ENCODE measurements around the gene CCL13.

CCL13 gene

DNA sequence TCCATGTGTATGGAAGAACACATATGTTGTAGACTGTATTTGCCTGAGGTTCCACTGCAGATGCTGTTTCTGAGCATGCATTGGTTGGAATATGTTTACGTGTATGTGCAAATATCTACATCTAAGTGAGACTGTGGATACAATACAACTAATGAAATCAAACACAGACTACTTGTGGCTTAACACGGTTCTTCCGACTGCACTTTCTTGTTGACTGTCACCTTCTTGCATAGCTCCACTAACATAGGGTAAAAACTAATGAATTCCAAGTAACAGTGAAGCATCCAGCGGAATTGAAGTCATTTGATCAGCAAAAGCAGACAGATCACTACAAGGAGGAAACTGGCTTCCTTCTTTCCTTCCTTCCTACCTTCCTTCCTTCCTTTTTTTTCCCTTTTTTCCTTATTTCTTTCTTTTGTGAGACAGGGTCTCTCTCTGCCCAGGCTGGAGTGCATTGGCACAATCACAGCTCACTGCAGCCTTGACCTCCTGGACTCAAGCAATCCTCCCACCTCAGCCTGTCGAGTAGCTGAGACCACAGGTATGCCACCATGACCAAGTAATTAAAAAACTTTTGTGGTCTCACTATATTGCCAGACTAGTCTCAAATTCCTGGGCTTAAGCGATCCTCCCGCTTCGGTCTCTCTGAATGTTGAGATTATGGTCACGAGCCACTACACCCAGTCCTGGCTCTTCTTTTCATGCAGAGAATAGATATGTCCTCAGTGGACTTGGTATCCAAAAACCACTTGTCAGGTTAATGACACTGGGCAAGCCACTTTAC lies 28.7 kb downstream of the CCL13 start:
- no peak for DNase-seq

DNA sequence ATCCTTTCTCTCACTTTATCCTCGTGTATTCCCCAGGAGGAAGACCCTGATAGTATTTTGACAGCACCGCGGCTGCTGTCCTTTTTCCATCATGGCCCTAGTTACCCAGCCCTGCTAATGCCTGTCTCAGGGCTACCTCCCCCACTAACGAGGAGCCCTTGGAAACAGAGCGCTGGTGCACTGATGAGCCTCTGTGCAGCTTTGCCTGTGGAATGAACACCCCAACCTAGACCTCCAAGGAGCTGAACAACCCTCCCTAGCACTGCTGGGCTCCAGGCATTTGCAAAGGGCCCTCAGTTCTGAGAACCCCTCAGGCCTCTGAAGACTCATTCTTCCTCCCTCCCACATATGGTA lies 30.0 kb downstream of the CCL13 start:
- no peak for DNase-seq

DNA sequence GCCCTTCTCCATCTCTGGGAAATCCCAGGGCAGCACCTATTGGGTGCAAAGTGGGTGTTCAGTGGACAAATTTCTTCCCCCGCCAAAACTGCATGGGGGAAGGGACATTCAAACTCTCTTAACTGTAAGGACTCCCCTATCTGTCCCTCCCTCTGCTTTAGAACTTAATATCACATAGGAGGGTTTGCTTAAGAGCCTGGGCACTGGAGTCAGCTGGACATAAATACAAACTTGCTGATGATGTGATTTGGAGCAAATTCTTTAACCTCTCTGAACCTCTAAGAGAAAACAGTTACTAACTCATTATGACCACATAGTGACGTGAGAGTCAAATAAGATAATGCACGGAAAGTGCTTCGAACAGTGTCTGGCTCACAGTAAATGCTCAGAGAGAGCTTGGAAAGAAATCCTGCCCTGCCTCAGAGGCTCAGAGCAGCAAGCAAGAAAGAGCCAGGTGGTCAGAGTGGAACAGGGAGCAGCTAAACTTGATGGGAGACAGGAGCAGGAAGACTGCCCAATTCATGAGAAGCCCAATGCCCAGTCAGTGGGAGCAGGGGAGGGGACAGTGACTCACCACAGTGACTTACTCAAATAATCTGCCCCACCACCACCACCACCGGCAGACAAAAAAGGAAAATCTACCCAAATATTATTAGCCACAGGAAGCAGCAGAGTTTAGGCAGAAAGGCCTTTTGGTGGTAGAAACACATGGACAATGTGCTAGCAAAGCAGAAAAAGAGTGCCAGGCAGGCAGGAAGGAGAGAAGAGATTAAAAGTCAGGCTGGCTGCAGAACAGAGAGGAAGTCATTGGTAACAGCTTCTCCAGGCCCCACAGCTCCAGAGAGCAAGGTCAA lies 30.6 kb downstream of the CCL13 start:
- no peak for DNase-seq

DNA sequence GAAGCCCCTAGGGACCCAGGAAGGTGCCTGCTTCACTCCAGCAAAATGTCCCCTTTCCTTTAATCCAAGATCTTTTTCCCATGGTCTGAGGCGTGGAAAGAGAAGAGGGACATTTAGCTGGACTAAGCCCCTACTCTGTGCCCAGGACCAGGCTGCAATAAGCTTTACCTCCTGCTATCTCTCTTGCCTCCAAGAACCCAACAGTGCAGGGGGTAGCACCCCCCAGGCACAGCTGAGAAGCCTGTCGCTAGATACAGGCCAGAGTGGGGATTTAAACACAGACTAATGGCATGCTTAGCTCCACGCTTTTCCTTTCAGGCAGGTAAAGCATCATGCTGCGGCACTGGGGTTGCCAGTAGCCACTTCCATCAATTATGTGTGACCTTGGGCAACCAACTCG lies 31.3 kb downstream of the CCL13 start:
- DNase-seq: no peak

DNA sequence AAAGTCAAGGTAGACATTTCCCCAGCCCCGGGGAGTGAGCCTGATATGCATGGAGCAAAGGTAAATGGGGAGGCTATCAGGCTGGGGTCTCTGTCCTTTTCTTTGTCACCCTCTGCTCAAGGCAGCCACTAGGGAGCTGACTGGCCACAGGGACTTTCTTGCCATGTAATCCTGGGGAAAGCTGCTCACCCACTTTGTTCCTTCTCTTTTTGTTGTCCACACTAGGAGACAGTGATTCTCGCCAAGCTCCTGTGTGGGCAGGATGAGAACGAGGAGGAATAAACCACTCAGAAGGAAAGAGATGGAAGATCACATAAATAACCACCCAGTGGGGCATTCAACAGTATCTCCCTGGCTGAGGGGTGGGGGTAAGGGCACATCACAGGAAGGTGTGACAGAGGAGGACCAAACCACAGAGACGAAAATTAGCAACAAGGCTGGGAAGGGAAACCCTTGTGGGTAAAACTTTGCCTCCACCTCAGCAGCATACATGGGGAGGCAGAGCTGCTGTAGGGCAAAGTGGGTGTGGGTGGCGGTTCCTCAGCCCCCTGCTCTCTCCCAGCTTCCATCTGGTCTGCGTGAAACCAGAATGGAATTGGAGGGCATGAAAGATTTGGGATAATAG lies 33.0 kb downstream of the CCL13 start:
- DNase-seq: no peak

DNA sequence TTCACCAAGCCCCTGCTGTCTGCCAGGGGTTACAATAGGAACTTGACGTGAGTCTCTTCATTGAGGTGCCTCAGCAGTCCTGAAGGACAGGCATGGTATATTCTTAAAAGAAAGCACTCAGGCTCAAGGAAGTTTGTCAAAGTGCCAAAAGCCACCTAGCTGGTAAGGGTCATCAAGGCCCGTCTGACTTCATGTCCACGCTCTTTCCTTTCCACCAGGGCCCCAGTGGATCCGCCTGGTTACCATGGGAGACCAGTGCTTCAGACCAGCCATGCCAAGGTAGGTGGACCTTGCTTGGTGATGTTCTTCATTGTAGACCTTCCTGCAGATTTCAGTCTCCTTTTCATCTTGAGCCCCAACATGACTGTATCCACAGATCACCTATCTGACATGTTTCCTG lies 34.4 kb downstream of the CCL13 start:
- DNase-seq: no peak

DNA sequence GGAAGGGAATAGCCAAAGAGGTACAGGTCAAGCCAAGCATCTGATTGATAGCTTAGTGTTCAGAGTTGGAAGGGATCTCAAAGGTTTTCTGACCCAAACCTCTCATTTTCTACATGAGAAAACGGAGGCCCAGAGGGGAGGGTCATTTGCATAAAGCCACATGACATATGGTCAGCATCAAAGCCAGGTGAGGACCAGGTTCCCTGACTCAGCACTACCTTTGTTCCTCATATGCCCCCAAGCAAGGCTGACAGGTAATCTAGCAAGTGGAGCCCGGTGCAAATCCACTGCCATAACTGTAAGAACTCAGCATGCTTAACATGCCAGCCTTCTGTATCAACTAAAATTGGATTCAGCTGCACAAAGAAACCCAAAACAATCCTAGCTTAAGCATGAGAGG lies 35.0 kb downstream of the CCL13 start:
- no peak for DNase-seq

DNA sequence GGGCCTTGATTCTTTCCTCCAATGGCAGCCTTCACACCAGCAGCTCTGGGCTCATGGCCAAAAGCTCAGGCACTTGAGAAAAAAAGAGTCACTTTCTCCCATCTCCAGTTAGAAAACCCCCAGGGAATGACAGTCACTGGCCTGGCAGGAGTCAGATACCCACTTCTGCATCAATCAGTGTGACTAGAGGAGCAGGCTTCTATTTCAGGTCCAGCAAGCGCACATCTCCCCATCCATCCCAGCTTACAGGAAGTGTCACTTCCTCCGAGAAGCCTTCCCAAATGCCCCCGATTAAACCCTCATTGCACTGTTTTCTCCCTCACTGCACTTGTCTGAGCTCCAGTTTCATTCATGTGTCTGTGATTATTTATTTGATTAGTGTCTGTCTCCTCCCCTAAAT lies 37.1 kb downstream of the CCL13 start:
- DNase-seq: no peak

DNA sequence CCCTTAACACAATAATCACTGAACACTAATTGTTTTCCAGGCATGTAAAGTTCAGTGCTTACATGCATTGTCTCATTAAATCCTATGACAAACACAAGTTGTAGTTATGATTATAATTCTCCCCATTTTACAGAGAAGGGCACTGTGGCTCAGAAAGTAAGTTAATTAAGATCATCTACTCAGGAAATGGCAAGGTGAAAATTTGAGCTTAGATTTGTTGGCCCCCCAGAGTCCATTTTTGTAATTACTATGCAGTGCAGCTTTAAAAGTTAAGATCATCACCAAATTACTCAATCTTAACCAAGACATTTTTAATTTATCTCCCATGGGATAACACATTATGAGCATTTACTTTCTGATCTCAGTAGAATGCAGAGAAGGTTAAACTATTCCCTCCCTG lies 41.0 kb downstream of the CCL13 start:
- no peak for DNase-seq

DNA sequence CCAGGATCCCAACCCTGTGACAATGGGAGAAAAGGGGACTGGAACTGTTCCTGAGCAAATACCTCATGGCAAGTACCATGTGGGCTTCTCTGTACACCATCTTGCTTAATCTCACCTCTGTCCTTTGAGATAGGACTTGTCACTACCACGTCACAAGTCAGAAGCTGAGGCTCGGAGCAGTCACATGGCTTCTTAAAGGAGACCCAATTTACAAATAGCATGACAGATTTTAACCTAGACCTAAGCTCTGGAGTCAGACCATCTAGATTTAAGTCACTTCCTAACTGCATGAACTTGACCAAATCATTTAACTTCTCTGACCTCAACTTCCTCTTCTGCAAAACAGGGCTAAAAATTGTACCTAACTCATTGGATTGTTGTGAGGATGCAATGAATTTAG lies 42.7 kb downstream of the CCL13 start:
- no peak for DNase-seq

DNA sequence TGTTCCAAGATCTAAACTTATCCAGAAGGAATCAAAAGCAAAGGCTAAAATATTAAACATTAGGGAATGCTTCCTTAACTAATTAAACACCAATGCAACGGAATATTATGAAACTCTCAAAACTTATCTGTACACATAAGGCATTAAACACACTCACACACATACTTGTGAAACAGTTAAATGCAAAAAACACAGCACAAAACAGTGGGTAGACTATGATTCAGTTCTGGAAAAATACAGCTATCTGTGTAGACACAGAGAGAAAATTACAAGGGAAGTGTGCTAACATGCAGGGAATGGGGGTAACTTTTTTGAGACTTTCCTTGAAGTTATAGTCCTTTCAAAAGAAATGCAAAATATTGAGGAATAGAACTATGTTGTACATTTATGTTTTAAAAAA lies 43.4 kb downstream of the CCL13 start:
- DNase-seq: no peak

DNA sequence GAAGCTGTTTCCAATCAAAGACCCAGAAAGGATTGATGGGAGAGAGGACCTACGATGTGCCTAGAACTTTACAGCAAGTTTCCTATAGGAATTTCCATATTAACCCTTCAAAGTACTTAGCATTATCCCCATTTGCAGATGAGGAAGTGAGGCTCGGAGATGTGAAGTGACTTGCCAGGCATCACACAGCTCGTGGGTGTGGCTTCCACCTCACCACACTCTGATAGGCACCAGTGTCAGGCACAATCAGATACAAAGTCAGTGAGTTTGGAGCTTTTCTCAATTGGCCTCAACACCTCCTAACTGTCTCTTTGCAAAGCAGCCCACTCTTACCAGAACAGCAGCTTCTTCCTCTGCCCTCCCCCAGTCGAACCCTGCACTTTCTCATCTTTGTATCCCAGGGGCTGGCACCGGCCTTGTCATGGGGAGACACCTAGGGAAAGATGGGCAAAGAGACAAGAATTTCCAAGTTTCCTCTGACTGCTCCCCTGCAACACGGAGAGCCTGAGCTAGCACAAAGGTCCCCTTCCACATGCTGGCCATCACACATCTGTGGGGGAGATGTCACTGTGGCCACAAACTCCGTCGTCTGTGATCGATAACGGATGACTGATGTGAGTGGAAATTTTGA lies 44.1 kb downstream of the CCL13 start:
- no peak for DNase-seq

DNA sequence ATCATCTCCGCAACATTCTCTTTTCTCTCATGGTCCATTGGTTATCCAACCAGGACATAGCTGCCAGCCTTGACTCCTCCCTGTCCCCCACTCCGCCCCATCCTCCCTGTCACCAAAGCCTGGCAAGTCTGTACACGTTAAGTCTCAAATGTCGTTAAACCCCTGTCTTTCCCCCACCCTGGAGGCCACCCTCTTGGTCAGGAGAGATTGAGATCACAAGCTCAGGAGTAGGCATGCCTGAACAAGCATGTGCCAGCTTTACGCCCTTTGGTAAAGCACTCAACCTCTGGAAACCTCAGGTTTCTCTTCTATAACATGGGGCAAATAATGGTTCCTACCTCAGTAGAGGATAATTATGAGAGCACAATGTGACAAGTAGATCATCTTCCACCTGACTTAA lies 44.9 kb downstream of the CCL13 start:
- no peak for DNase-seq

DNA sequence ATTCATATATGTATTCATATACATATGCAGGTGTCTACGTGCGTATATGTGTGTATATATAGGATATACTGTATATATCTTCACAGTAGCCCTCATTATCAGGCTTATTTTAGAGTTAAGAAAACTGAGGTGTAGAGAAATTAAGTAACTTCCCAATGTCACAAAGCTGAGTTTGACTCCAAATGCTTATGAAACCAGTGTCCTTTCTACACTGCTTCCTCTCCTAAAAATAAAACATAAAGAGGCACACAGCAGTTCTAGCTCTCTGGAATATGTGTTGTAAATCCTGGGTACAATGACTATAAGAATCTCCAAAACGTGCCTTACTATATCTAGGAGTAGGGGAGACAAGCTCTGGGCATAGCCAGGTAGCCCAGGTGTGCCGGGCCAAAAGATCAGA lies 46.7 kb downstream of the CCL13 start:
- DNase-seq: no peak

DNA sequence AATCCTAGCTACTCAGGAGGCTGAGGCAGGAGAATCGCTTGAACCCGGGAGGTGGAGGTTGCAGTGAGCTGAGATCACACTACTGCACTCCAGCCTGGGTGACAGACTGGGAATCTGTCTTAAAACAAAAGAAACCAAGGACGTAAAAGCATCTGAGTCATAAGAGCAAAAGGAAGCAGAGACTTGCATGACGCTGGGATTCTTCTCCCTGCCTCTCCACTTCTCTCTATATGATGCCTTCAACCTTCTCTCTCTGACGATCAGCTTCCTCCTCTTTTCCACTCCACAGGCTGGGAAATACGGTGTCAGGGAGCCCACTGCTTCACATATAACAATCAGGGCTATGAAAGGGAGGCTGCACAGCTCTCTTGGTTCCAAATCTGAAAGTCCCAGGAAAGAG lies 49.9 kb downstream of the CCL13 start:
- no peak for DNase-seq

Data from right kidney (tissue), 1 donor.